Chondrocyte (in vitro differentiated cells): ENCODE measurements around the gene RGS3. TPM values are rescaled to one million over a fixed set of nuclear protein-coding genes. Genes with fewer than 3 reads are reported as not detected.

Experiments used
- DNase-seq: peaks from one replicate; pipeline ENCODE4 v3.0.0; 2021; ENCODE audit warnings: mixed read lengths, low spot score
- H3K27ac Mint-ChIP-seq: one replicate; pipeline ENCODE4 v1.8.0; 2021; ENCODE audit warnings: mild to moderate bottlenecking, moderate library complexity, mixed read lengths; ENCODE audit not compliant: unreplicated experiment
- H3K27me3 Mint-ChIP-seq: 2 replicates; pipeline ENCODE4 v1.8.0; 2021; ENCODE audit warnings: low read depth, mixed read lengths
- H3K36me3 Mint-ChIP-seq: 2 replicates; pipeline ENCODE4 v1.8.0; 2021; ENCODE audit warnings: low read depth, mixed read lengths
- H3K4me1 Mint-ChIP-seq: 2 replicates; pipeline ENCODE4 v1.8.0; 2021; ENCODE audit warnings: low read depth, mild to moderate bottlenecking, mixed read lengths
- H3K4me3 Mint-ChIP-seq: one replicate; pipeline ENCODE4 v1.8.0; 2021; ENCODE audit warnings: mild to moderate bottlenecking, moderate library complexity, mixed read lengths; ENCODE audit not compliant: unreplicated experiment
- H3K9me3 Mint-ChIP-seq: 2 replicates; pipeline ENCODE4 v1.8.0; 2021; ENCODE audit warnings: low read depth, mixed read lengths
- total RNA-seq: library from RNA; stranded (reverse); gene quantifications from 3 replicates; pipeline ENCODE4 v1.2.1, GENCODE V29; 2021
- TF ChIP-seq, protein P1 (sequence below): fragments of 200-600 bp; sonication (generic); IDR thresholded peaks from 2 replicates; pipeline ENCODE4 v1.5.0; 2021; ENCODE audit warnings: antibody characterized with exemption, mild to moderate bottlenecking, moderate library complexity

The RGS3 gene
- total RNA-seq, 1 donor from 2014 or later, result 55.2 TPM

DNA sequence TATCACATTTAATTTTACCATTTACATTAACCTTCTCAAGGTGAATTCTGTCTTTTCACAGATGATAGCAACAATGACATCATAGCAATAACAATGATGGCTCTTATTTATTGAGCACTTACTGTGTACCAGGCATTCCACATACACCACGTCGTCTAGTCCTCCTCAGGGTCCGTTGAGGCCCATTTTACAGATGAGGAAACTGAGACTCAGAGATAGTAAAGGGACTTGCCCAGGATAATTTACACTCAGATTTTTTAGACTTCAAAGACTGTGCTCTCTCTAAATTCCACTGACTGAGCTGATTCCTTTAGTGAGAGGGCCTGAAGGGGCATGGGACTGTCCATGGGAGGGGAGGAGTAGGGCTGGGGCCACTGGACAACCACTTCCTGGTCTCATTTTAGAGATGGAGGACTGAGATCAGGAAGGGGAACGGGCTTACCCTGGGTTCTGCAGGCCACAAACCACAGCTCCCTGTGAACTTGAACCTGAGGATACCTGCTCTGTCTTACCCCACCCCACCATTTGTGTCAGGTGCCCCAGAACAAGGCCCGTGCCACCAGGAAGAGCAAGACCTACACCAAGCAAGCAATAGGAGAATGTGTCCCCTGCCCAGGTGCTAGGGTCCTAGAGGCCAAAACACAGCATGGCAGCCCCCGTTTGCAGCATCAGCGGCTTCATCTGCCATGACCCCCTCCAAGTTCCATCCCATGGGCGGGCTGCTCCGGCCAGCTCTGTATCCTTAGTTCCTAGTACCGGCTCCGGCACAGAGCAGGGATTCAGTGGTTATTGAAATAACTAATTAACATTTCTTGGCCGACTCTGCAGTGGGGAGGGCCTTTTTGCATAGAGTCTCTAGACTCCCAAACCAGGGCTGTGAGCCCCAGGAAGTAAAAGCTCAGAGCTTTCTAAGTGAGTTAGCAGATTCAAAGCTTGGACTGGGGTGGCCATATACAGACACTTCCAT is 96.6 kb downstream of the RGS3 start:
- H3K27me3 Mint-ChIP-seq, result no peaks in the 10 kb centered on the region
- H3K4me3 Mint-ChIP-seq, result no peak overlapping the region
- no peak for DNase-seq
- no peaks in the 10 kb centered on the region for H3K36me3 Mint-ChIP-seq
- peaks cover 62% of the 10 kb centered on the region for H3K4me1 Mint-ChIP-seq
- no peaks in the 10 kb centered on the region for H3K9me3 Mint-ChIP-seq
- no peak overlapping the region for H3K27ac Mint-ChIP-seq
- TF ChIP-seq, protein P1, sequence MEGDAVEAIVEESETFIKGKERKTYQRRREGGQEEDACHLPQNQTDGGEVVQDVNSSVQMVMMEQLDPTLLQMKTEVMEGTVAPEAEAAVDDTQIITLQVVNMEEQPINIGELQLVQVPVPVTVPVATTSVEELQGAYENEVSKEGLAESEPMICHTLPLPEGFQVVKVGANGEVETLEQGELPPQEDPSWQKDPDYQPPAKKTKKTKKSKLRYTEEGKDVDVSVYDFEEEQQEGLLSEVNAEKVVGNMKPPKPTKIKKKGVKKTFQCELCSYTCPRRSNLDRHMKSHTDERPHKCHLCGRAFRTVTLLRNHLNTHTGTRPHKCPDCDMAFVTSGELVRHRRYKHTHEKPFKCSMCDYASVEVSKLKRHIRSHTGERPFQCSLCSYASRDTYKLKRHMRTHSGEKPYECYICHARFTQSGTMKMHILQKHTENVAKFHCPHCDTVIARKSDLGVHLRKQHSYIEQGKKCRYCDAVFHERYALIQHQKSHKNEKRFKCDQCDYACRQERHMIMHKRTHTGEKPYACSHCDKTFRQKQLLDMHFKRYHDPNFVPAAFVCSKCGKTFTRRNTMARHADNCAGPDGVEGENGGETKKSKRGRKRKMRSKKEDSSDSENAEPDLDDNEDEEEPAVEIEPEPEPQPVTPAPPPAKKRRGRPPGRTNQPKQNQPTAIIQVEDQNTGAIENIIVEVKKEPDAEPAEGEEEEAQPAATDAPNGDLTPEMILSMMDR, result no peak

DNA sequence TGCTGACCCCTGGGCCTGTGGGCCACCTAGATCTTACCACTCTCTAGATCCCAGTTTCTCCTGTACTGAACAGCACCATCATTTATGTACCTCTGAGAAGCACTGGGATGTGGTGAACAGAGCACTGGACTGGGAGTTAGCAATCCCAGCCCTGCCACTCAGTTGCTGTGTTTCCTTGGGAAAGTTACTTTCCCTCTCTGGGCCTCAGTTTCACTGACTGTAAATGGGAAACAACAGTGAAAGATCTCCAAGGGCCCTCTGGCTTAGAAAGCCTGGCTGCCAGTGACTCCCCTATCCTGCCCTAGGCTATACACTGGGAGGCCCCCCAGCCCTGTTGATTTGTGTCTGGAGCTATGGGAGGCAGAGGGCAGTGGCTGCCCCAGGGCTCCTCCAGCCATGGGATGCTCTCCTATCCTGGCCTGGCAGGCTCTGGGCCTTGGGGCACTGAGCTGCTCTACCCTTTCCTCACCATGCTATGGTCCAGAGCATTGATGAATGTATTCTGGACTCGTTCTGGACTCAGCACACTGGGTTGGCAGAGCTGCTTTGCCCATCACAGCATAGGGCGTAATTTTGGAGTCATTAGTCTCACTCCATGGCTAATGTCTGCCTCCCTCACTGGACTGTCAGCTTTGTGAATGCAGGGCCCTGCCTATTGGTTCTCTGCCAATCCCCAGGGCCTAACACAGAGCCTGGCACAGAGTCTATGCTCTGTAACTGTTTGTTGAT is 99.3 kb downstream of the RGS3 start:
- TF ChIP-seq, protein P1, result no peak
- H3K4me1 Mint-ChIP-seq, result peaks cover 61% of the 10 kb centered on the region
- H3K27ac Mint-ChIP-seq, result no peak overlapping the region
- H3K9me3 Mint-ChIP-seq, result no peaks in the 10 kb centered on the region
- H3K27me3 Mint-ChIP-seq, result no peaks in the 10 kb centered on the region
- no peak for DNase-seq
- H3K36me3 Mint-ChIP-seq, result no peaks in the 10 kb centered on the region
- H3K4me3 Mint-ChIP-seq, result no peak overlapping the region

DNA sequence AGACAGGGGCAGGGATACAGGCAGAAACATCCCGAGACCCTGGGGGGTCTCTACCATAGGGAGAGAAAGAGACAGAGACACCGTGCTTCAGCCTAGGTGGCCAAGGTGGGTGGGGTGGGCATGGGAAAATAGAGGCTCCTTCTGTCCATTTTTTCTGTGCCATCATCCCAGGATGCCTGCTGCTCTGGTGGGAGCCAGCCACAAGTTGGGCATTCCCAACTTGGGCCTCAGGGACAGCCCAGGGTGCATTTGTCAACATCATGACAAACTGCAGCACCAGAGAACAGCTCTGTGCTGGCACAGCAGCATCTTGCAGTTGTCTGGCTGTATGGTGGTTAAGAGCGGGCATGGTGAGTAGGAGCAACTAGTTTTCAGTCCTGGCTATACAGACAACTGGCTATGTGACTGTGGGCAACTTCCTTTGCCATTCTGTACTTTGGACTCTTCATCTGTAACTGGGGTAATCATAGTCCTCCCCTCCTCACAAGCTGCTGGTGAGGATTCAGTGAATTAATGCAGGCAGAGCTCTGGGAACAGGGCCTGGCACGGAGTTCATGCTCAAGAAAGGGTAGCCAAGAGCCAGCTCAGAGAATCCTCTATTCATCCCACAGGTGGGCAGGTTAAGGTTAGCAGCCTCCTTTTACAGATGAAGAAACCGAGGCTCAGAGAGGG is 100.4 kb downstream of the RGS3 start:
- H3K27ac Mint-ChIP-seq, result no peak overlapping the region
- no peaks in the 10 kb centered on the region for H3K9me3 Mint-ChIP-seq
- DNase-seq, result no peak
- H3K4me1 Mint-ChIP-seq, result peaks cover 62% of the 10 kb centered on the region
- H3K27me3 Mint-ChIP-seq, result no peaks in the 10 kb centered on the region
- no peak overlapping the region for H3K4me3 Mint-ChIP-seq
- TF ChIP-seq, protein P1, result no peak
- no peaks in the 10 kb centered on the region for H3K36me3 Mint-ChIP-seq

DNA sequence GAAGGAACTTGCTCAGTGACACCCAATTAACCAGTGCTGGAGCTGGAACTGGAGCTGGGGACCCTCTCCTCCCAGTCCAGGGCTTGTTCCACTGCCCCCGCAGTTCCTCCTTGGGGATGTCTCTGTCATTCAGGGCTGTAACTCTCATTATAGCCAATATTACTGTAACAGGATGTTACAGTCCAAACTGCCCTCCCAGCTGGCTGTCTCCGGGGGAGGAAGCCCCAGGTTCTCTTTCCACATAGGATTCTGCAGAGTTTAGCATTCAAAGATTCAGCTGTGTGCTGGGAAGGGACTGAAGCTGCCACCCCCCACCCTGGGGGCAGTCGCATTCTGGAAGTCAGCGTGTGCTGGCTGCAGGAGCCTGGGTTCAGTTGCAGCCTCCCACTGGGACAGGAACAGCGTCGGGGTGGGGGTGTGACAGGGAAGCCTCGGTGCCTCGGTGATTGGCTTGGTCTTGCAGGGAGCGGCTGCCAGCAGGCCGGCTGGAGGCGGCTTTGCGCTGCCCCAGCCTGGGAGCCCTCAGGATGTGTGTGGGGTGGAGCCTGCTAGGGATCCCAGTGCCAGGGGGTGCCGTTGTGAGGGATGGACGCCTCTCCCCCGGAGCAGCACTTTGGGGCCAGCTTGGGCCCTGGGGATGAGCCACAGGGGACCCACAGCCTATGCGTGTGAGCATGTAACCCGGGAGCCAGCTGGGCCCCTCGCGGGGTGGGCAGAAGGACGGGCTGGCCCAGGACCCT is 101.1 kb downstream of the RGS3 start:
- TF ChIP-seq, protein P1, result no peak
- no peak for DNase-seq
- H3K9me3 Mint-ChIP-seq, result no peaks in the 10 kb centered on the region
- no peaks in the 10 kb centered on the region for H3K36me3 Mint-ChIP-seq
- H3K4me3 Mint-ChIP-seq, result peak overlapping the region; percentile 82
- peak overlapping the region; percentile 96 for H3K27ac Mint-ChIP-seq
- no peaks in the 10 kb centered on the region for H3K27me3 Mint-ChIP-seq
- peaks cover 59% of the 10 kb centered on the region for H3K4me1 Mint-ChIP-seq
